GM18517 (cell line): Measurements from ENCODE around the gene REM2.

Experiments used
- ATAC-seq: cut with Tn5 transposase; IDR thresholded peaks from one replicate; pipeline ENCODE4 v1.9.1; 2021; ENCODE audit warnings: mild to moderate bottlenecking, moderate library complexity; ENCODE audit not compliant: unreplicated experiment

Gene REM2, protein sequence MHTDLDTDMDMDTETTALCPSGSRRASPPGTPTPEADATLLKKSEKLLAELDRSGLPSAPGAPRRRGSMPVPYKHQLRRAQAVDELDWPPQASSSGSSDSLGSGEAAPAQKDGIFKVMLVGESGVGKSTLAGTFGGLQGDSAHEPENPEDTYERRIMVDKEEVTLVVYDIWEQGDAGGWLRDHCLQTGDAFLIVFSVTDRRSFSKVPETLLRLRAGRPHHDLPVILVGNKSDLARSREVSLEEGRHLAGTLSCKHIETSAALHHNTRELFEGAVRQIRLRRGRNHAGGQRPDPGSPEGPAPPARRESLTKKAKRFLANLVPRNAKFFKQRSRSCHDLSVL

DNA sequence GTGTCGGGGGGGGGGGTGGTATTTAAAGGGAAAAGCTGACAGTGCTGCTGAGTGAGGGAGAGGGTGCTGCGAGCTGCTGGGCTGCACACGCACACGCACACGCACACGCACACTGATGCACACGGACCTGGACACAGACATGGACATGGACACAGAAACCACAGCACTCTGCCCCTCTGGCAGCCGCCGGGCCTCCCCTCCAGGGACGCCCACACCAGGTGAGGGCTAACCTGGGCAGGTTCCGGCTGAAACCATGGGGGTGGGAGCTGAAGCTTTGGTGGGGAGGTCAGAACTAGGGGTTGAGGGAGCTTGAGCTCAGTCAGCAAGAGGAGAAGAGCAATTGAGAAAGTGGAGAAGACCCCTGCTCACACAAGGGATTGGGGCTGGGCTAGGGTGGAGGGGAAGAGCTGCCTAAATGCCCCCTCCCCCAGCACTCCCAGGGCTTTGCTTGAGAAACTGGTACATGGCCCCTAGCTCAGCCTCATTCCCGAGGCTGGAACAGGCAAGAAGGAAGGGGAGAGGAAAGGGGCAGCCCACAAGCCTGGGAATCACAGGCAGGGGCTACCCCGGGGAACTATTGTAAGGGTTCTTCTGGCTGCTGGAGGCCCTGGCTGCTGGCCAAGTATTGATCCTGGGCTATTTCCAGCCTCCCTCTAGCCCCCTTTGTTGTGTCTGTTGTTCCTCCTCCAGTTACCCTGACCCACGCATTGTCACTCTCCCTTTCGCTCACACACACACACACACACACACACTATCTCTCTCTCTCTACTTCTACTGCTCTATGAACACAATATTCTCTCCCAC, at the start of gene REM2:
REM2 (plus strand) TSS at position 50 of the 804 bp plus-strand sequence; CDS start at position 116, 66 bp downstream.
- no peak for ATAC-seq

DNA sequence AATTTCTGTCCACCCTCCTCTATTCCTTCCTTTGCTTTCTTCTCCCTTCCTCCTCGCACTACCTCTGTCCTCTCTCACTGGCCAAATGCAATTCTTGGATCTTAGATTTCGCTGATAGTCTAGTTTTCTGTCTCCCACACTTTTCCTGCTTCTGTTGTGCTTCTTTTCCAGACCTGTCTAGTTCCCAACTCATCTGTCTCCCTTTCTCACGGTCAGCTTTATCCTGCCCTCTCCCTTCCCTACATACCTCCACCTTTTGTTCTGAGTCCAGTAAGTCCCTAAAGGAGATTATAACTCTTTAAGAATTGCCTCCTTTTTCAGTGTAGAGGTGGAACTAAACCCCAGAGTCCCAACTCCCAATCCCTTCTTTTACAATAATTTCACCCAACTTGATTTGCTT, 47.5 kb upstream of the REM2 start:
- ATAC-seq: no peak

DNA sequence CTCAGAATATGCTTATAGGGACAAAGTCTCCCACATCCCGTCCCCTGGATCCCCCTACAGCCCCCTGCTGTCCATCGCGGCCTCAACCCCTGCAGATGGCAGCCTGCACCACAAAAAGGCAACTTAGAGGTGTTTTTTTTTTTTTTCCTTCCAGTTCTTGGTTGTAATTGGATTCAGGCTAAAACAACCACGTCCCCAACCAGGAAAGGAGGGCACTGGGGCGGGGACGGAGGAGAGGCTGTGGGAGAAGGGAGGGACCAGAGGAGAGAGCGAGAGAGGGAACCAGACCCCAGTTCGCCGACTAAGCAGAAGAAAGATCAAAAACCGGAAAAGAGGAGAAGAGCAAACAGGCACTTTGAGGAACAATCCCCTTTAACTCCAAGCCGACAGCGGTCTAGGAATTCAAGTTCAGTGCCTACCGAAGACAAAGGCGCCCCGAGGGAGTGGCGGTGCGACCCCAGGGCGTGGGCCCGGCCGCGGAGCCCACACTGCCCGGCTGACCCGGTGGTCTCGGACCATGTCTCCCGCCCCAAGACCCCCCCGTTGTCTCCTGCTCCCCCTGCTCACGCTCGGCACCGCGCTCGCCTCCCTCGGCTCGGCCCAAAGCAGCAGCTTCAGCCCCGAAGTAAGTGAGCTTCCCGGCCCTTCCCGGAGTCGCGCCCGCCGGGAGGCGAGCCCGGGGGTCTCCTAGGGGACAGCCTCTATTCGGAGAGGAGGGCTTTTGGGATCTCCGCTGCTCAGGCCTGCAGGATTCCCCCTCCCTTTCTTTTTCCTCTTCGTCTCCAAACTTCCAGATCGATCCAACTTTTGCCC, 46.5 kb upstream of the REM2 start, which contains the start of gene MMP14:
MMP14 (plus strand) TSS at position 285 of the 813 bp plus-strand sequence; CDS start at position 518, 233 bp downstream.
- ATAC-seq: no peak

DNA sequence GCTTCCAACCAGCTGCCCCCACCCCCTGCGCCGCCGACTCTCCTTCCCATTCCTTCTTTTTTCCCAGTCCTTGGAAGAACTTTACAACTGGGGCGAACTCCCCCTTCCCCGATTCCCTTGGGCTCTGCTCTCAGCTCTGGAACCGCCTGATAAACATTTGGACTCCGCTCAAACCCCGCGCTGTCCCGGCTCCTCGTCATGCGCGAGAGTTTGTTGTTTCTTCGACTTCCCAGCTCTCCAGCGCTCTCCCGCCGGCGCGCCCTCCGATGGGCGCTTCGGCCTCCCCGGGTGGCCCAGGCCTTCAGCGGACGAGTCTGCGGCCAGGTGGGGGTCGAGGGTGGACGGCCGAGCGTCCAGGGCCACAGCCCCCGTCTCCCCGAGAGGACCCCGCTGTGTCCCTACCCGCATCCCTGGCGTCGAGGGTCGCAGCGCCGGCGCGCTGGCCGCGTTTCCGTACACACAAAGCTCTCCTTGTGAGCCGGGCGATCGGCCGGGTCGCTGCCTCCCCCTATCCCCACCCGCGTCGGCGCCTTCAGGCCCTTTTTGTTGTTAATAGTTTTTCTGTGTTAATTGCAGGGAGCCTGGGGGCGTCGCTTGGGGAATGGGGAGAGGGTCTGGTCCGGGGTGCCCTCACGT, 45.8 kb upstream of the REM2 start:
- no peak for ATAC-seq

DNA sequence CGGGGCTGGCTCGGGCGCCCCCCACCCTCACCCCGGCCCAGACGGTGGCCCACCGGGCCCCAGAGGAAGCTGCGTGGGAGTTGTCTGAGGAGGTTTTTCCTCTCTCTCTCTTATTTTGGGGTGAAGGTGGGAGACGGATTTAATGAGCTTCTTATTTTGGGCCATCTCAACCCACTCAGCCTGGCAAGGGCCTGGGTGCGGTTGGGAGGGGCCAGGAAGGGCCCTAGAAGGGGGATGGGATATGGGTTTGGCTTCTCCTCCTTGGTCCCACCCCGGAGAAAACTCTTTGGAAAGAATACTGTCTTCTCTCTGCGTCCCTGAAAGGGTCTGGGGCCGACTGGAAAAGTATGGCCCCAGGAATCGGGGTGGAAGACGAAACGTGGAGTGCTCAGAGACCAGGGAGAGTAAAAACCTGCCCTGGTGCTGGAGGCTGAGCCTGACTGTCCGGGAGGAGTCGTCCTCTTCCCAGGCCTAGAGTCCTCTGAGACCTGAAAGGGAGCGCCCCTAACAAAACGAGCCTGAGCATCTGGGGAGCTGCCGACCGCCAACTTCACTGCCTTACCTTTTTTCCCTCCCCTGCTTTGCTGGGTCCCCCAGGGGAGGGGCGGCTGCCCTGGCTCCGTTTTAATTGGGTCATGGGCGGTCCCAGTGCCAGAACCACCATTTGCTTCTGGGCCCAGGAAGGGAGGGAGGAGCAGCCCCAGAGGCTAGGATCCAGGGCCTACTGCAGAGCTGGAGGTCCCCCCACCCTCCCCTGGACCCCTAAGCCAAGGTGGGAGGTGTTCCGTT, 45.1 kb upstream of the REM2 start:
- ATAC-seq: no peak

DNA sequence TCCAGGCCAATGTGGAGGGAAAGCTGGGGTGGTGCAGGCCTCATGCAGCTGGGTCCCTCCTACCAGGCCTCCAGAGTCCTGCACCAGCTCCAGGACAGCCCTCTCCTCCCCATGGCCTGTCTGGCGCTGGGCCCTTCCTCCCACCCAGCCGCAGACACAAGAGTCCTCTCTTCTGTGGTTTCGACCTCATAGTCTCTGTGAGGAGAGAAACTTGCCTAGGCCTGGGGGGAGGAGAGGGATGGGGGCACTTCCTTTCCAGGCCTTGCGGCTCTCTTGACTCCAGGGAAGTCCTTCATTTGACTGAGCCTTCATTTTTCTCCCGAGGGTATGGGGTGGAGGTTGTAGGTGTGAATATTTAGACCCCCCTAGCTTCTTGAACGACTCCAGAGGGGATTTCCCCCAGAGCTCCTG, 44.4 kb upstream of the REM2 start:
- no peak for ATAC-seq

DNA sequence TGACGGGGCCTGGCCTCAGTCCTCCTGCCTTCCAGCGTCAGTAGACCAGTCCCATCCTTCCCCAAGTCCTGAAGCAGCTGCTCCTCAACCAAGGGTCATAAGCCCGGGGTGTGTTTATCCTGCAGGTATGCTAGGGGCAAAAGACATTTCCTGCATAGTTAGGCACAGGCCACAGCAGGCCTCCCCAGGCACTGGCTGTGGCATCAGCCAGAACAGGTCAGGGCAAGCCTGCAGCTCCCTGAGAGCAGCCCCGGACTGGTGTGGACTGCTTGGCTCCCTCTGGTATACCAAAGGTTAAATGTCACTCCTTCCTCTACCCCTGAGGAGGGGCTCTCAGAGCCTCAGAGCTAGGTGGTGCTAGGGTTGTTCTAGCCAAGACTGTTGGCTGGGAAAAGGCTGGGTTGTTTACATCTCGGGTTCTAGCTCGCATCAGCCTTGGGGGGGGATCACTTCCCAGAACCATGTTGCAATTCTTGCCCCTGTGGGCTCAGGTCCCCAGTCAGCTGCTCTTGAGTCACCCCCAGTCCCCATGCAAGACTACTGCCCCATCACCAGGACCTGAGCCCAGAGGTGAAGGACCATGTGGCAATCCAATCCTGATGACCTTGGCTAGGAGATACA, 43.8 kb upstream of the REM2 start:
- ATAC-seq: no peak

DNA sequence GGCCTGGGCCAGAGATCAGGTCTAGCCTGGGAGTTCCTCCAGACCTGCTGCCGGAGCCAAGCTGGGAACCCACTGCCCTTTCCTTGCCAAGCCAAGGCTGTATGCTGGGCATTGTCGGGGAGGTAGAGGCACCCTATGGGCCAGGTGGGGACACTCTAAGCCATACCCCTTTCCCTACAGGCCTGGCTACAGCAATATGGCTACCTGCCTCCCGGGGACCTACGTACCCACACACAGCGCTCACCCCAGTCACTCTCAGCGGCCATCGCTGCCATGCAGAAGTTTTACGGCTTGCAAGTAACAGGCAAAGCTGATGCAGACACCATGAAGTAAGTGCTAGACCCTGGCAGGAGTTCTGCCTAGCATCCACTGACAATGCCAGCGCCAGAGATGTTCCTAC, 41.7 kb upstream of the REM2 start:
- ATAC-seq: no peak

DNA sequence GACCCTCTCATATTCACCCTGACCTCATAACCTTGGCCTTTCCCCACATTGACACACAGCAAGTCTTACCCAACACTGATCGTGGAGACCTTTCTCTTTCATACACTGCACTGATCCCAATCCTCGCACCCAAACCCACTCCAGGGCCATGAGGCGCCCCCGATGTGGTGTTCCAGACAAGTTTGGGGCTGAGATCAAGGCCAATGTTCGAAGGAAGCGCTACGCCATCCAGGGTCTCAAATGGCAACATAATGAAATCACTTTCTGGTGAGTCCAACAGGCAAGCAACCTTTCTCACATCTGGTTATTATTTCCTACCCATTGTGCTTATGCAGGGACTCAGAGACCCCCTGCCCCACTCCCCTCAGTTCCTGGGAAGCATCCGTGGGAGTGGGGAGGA, 41.3 kb upstream of the REM2 start:
- ATAC-seq: no peak

DNA sequence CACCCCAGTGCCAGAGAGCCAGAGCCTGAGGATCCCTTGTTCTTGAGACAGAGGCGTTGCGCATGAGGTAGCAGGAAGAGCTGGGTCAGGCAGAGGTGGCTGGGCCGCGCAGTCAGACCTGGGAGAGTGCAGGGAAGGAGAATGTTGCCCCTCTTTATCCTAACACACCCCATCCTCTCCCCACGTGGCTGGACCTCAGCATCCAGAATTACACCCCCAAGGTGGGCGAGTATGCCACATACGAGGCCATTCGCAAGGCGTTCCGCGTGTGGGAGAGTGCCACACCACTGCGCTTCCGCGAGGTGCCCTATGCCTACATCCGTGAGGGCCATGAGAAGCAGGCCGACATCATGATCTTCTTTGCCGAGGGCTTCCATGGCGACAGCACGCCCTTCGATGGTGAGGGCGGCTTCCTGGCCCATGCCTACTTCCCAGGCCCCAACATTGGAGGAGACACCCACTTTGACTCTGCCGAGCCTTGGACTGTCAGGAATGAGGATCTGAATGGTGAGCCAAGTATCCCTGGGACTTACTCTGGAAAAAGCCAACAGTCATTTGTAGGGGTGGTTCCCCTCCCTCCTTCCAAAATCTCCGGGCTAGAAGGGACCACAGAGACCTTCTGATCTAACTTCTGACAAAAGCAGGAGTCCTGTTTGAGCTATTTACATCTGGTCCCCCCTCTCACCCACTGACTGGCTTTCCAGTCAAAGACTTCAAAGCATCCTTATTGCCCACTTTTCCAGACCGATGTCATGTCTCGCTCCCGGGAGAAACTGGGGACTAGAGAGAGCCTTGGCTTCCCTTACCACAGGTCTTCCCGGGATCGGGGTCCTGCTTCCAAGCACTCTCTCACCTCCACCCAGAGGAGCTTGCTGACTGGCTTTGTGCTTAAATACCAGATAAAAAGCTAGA, 40.6 kb upstream of the REM2 start:
- no peak for ATAC-seq

DNA sequence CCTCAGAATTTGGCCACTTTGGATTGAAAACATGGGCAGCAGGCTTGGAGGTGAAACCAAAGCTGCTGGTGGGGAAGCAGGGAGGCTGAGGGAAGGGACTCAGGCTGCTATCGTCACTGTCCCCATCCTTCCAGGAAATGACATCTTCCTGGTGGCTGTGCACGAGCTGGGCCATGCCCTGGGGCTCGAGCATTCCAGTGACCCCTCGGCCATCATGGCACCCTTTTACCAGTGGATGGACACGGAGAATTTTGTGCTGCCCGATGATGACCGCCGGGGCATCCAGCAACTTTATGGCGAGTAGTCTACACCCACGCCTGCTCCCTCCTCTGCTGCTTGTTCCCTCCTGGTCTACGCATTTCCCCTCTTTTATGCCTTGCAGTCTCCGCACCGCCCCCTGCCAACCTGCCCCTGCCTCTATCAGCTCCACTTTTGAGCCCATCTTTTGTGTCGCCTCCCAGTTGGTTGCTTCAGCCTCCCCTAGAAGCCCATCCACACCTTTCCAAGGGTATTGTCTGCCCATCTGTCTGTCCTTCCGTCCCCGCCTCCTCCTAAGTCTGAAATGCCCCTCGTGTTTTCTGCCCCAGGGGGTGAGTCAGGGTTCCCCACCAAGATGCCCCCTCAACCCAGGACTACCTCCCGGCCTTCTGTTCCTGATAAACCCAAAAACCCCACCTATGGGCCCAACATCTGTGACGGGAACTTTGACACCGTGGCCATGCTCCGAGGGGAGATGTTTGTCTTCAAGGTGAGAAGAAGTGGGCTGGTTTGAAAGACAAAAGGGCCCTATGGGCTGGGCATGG, 39.7 kb upstream of the REM2 start:
- ATAC-seq: no peak

DNA sequence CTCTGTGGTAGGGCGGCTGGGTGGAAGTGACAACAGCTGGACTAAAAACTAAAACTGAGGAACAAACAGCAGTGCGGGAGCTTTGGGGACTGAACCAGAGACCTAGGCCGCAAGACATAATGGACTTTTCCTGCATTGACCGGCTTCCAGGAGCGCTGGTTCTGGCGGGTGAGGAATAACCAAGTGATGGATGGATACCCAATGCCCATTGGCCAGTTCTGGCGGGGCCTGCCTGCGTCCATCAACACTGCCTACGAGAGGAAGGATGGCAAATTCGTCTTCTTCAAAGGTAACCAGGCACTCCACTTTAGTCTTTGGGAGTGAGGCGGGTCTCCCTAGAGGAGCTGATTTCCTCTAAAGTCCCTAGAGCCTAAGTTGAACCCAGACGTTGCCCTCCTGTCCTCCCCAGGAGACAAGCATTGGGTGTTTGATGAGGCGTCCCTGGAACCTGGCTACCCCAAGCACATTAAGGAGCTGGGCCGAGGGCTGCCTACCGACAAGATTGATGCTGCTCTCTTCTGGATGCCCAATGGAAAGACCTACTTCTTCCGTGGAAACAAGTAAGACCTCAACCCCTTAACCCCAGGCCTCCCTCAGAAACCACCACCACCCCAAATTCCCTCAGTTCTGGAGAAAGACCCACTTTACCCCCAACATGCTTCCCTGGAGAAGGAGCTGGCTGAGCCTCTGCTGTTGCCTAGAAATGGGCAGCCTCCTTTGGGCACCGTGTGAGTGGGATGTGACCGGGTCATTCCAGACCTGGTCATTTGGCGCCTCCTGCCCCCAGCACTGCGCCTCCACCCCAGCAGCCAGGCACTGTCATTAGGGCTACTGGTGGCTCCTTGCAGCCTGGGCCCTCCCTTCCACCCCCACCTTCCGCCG, 38.6 kb upstream of the REM2 start:
- ATAC-seq: no peak

DNA sequence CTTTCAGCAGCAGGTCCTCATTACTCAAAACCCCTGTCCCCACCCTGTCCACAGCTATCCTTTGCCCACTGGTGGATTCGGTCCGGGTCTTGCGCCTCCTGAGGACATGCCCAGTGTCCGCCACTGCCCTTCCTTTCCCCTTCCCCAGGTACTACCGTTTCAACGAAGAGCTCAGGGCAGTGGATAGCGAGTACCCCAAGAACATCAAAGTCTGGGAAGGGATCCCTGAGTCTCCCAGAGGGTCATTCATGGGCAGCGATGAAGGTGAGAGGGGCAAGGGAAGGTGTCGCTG, 38.0 kb upstream of the REM2 start:
- no peak for ATAC-seq

DNA sequence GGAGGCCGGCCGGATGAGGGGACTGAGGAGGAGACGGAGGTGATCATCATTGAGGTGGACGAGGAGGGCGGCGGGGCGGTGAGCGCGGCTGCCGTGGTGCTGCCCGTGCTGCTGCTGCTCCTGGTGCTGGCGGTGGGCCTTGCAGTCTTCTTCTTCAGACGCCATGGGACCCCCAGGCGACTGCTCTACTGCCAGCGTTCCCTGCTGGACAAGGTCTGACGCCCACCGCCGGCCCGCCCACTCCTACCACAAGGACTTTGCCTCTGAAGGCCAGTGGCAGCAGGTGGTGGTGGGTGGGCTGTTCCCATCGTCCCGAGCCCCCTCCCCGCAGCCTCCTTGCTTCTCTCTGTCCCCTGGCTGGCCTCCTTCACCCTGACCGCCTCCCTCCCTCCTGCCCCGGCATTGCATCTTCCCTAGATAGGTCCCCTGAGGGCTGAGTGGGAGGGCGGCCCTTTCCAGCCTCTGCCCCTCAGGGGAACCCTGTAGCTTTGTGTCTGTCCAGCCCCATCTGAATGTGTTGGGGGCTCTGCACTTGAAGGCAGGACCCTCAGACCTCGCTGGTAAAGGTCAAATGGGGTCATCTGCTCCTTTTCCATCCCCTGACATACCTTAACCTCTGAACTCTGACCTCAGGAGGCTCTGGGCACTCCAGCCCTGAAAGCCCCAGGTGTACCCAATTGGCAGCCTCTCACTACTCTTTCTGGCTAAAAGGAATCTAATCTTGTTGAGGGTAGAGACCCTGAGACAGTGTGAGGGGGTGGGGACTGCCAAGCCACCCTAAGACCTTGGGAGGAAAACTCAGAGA, 37.0 kb upstream of the REM2 start:
- ATAC-seq: no peak

DNA sequence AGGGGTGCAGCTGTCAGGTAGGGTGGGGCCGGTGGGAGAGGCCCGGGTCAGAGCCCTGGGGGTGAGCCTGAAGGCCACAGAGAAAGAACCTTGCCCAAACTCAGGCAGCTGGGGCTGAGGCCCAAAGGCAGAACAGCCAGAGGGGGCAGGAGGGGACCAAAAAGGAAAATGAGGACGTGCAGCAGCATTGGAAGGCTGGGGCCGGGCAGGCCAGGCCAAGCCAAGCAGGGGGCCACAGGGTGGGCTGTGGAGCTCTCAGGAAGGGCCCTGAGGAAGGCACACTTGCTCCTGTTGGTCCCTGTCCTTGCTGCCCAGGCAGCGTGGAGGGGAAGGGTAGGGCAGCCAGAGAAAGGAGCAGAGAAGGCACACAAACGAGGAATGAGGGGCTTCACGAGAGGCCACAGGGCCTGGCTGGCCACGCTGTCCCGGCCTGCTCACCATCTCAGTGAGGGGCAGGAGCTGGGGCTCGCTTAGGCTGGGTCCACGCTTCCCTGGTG, 36.2 kb upstream of the REM2 start:
- no peak for ATAC-seq
